ENCODE results near the gene IRF6.

IRF6 gene

GRCh38 chr1:209737118-209737505 is 68.8 kb downstream of the IRF6 start:
- no peak for ATAC-seq
- TF ChIP-seq ZNF8 (CRISPR knock-in tag; IDR thresholded peaks at IDR 0.05) (no peak), ZFP3 (CRISPR knock-in tag; IDR thresholded peaks at IDR 0.05) (no peak), TOX (CRISPR knock-in tag; IDR thresholded peaks at IDR 0.05; ENCODE audit: borderline replicate concordance) (no peak), ZC3H10 (CRISPR knock-in tag; IDR thresholded peaks at IDR 0.05) (no peak), ISL1 (CRISPR knock-in tag; IDR thresholded peaks at IDR 0.05) (no peak), RARB (CRISPR knock-in tag; IDR thresholded peaks at IDR 0.05) (no peak), OSR1 (CRISPR knock-in tag; IDR thresholded peaks at IDR 0.05) (no peak), PATZ1 (CRISPR knock-in tag; IDR thresholded peaks at IDR 0.05; ENCODE audit: borderline replicate concordance) (no peak), ZFP30 (CRISPR knock-in tag; IDR thresholded peaks at IDR 0.05) (no peak)
- TF ChIP-seq, protein P1, sequence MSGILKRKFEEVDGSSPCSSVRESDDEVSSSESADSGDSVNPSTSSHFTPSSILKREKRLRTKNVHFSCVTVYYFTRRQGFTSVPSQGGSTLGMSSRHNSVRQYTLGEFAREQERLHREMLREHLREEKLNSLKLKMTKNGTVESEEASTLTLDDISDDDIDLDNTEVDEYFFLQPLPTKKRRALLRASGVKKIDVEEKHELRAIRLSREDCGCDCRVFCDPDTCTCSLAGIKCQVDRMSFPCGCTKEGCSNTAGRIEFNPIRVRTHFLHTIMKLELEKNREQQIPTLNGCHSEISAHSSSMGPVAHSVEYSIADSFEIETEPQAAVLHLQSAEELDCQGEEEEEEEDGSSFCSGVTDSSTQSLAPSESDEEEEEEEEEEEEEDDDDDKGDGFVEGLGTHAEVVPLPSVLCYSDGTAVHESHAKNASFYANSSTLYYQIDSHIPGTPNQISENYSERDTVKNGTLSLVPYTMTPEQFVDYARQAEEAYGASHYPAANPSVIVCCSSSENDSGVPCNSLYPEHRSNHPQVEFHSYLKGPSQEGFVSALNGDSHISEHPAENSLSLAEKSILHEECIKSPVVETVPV (CRISPR knock-in tag; IDR thresholded peaks at IDR 0.05), result no peak

DNA sequence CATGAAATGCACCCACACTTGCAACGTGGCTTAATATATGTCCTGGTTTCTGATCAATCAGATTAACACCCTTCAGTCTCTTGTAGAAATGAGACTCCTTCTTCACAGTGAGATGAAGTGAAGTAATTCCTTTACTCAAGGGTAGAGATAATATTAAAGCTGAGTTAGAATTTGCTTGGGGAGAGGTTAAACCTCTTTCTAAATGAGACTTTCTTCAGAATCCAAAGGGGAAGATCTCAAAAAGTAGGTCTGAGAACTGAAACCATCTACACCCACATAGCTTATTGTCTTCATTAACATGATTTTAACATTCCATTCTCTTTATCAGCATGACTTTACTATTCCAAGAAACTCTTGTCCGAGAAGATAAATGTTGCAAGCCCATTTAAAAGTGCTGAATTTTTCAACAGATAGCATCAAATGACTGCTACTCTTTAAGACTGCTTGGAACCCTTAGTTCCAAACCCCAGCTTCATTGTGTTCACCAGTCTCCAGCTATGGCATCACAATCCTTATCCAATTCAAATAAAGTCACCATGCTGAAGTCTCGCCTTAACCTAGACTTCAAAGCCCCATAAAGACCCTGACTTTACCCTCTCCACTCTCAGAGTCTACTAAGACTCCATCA is 69.3 kb downstream of the IRF6 start:
- TF ChIP-seq ZFP30 (CRISPR knock-in tag; IDR thresholded peaks at IDR 0.05) (no peak), SNAI2 (CRISPR knock-in tag; IDR thresholded peaks at IDR 0.05) (no peak), ZNF565 (CRISPR knock-in tag; conservative IDR thresholded peaks at IDR 0.05; ENCODE audit: low read depth) (no peak), ISL1 (CRISPR knock-in tag; IDR thresholded peaks at IDR 0.05) (no peak), ZNF8 (CRISPR knock-in tag; IDR thresholded peaks at IDR 0.05) (no peak), ZNF70 (CRISPR knock-in tag; IDR thresholded peaks at IDR 0.05) (no peak), TCF4 (CRISPR knock-in tag; IDR thresholded peaks at IDR 0.05; ENCODE audit: borderline replicate concordance) (no peak), BACH2 (CRISPR knock-in tag; IDR thresholded peaks at IDR 0.05; ENCODE audit: borderline replicate concordance) (no peak), ESRRG (CRISPR knock-in tag; IDR thresholded peaks at IDR 0.05) (no peak), PPARA (CRISPR knock-in tag; IDR thresholded peaks at IDR 0.05; ENCODE audit: borderline replicate concordance) (no peak), ZFP3 (CRISPR knock-in tag; IDR thresholded peaks at IDR 0.05) (no peak), ARNTL (CRISPR knock-in tag; IDR thresholded peaks at IDR 0.05; ENCODE audit: borderline replicate concordance, low read depth) (no peak), RARB (CRISPR knock-in tag; IDR thresholded peaks at IDR 0.05) (no peak), TOX (CRISPR knock-in tag; IDR thresholded peaks at IDR 0.05; ENCODE audit: borderline replicate concordance) (no peak), POU6F1 (CRISPR knock-in tag; IDR thresholded peaks at IDR 0.05; ENCODE audit: borderline replicate concordance, low read depth) (no peak)
- TF ChIP-seq, protein P2, sequence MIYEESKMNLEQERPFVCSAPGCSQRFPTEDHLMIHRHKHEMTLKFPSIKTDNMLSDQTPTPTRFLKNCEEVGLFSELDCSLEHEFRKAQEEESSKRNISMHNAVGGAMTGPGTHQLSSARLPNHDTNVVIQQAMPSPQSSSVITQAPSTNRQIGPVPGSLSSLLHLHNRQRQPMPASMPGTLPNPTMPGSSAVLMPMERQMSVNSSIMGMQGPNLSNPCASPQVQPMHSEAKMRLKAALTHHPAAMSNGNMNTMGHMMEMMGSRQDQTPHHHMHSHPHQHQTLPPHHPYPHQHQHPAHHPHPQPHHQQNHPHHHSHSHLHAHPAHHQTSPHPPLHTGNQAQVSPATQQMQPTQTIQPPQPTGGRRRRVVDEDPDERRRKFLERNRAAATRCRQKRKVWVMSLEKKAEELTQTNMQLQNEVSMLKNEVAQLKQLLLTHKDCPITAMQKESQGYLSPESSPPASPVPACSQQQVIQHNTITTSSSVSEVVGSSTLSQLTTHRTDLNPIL (CRISPR knock-in tag; IDR thresholded peaks at IDR 0.05; ENCODE audit: low read depth), result no peak
- no peak for ATAC-seq

Measured in SK-N-SH treated with all-trans-retinoic acid at 6 μM for 48 hours (cell line).